Stimulated activated naive CD8-positive, alpha-beta T cell treated with anti-CD3 and anti-CD28 coated beads, Interleukin-15, Interleukin-2, amounts not matched to agents 100 ng/mL and 50 ng/mL, for 24 hours (primary cell): Measurements from ENCODE around the gene SMC6.

Source experiments
- H3K27ac Mint-ChIP-seq: one replicate; pipeline ENCODE4 v1.8.0; 2021; ENCODE audit warnings: mild to moderate bottlenecking, mixed read lengths
- H3K27me3 Mint-ChIP-seq: one replicate; pipeline ENCODE4 v1.8.0; 2021; ENCODE audit warnings: mixed read lengths
- H3K36me3 Mint-ChIP-seq: one replicate; pipeline ENCODE4 v1.8.0; 2021; ENCODE audit warnings: low read depth, mixed read lengths
- H3K4me1 Mint-ChIP-seq: one replicate; pipeline ENCODE4 v1.8.0; 2021; ENCODE audit warnings: low read depth, mixed read lengths
- H3K4me3 Mint-ChIP-seq: one replicate; pipeline ENCODE4 v1.8.0; 2021; ENCODE audit warnings: mild to moderate bottlenecking, mixed read lengths
- H3K9me3 Mint-ChIP-seq: one replicate; pipeline ENCODE4 v1.8.0; 2021; ENCODE audit warnings: mixed read lengths

Gene SMC6

GRCh38 chr2:17752892-17753802 lies 463 bp downstream of the SMC6 start:
- H3K4me3 Mint-ChIP-seq = peak overlapping the region; percentile 98
- no peaks in the 10 kb centered on the region for H3K27me3 Mint-ChIP-seq
- no peaks in the 10 kb centered on the region for H3K9me3 Mint-ChIP-seq
- H3K4me1 Mint-ChIP-seq = peaks cover 39% of the 10 kb centered on the region
- peak overlapping the region; percentile 74 for H3K27ac Mint-ChIP-seq
- H3K36me3 Mint-ChIP-seq = peaks cover 7% of the 10 kb centered on the region

- H3K4me3 Mint-ChIP-seq = peak overlapping the region; percentile 98
These were observed 1.4 kb downstream of the SMC6 start for GRCh38 chr2:17752246-17752645.

GRCh38 chr2:17749753-17750438 lies 3.7 kb downstream of the SMC6 start:
- peaks cover 29% of the 10 kb centered on the region for H3K4me1 Mint-ChIP-seq
- H3K27me3 Mint-ChIP-seq = no peaks in the 10 kb centered on the region
- no peaks in the 10 kb centered on the region for H3K9me3 Mint-ChIP-seq
- H3K36me3 Mint-ChIP-seq = peaks cover 15% of the 10 kb centered on the region
- peak overlapping the region; percentile 1 for H3K4me3 Mint-ChIP-seq
- H3K27ac Mint-ChIP-seq = peak overlapping the region; percentile 12

More at GRCh38 chr2:17752246-17752645, 1.4 kb downstream of the SMC6 start:
- peaks cover 43% of the 10 kb centered on the region for H3K4me1 Mint-ChIP-seq
- peaks cover 7% of the 10 kb centered on the region for H3K36me3 Mint-ChIP-seq
- no peaks in the 10 kb centered on the region for H3K27me3 Mint-ChIP-seq
- no peaks in the 10 kb centered on the region for H3K9me3 Mint-ChIP-seq
- no peak overlapping the region for H3K27ac Mint-ChIP-seq

GRCh38 chr2:17748745-17749144 lies 4.9 kb downstream of the SMC6 start:
- Mint-ChIP-seq H3K27ac (no peak overlapping the region), H3K9me3 (no peaks in the 10 kb centered on the region), H3K36me3 (peaks cover 26% of the 10 kb centered on the region), H3K27me3 (no peaks in the 10 kb centered on the region), H3K4me3 (no peak overlapping the region), H3K4me1 (peaks cover 26% of the 10 kb centered on the region)

GRCh38 chr2:17747684-17748452 lies 5.7 kb downstream of the SMC6 start:
- H3K27ac Mint-ChIP-seq = no peak overlapping the region
- H3K4me1 Mint-ChIP-seq = peaks cover 25% of the 10 kb centered on the region
- no peaks in the 10 kb centered on the region for H3K9me3 Mint-ChIP-seq
- no peak overlapping the region for H3K4me3 Mint-ChIP-seq
- no peaks in the 10 kb centered on the region for H3K27me3 Mint-ChIP-seq
- peaks cover 34% of the 10 kb centered on the region for H3K36me3 Mint-ChIP-seq

GRCh38 chr2:17740203-17740602 lies 13.4 kb downstream of the SMC6 start:
- Mint-ChIP-seq H3K4me1 (no peaks in the 10 kb centered on the region), H3K9me3 (no peaks in the 10 kb centered on the region), H3K36me3 (peaks cover 81% of the 10 kb centered on the region), H3K27ac (no peak overlapping the region), H3K4me3 (no peak overlapping the region), H3K27me3 (no peaks in the 10 kb centered on the region)

GRCh38 chr2:17736989-17737388 lies 16.6 kb downstream of the SMC6 start:
- Mint-ChIP-seq H3K4me3 (no peak overlapping the region), H3K9me3 (no peaks in the 10 kb centered on the region), H3K27me3 (no peaks in the 10 kb centered on the region), H3K4me1 (no peaks in the 10 kb centered on the region), H3K27ac (no peak overlapping the region), H3K36me3 (peaks cover 66% of the 10 kb centered on the region)

GRCh38 chr2:17735864-17736263 lies 17.7 kb downstream of the SMC6 start:
- Mint-ChIP-seq H3K4me3 (no peak overlapping the region), H3K27ac (no peak overlapping the region), H3K27me3 (no peaks in the 10 kb centered on the region), H3K36me3 (peaks cover 70% of the 10 kb centered on the region), H3K4me1 (no peaks in the 10 kb centered on the region), H3K9me3 (no peaks in the 10 kb centered on the region)

GRCh38 chr2:17733599-17733998 lies 20.0 kb downstream of the SMC6 start:
- Mint-ChIP-seq H3K9me3 (no peaks in the 10 kb centered on the region), H3K27ac (no peak overlapping the region), H3K4me1 (no peaks in the 10 kb centered on the region), H3K4me3 (no peak overlapping the region), H3K36me3 (peaks cover 59% of the 10 kb centered on the region), H3K27me3 (no peaks in the 10 kb centered on the region)

GRCh38 chr2:17729880-17730279 lies 23.7 kb downstream of the SMC6 start:
- H3K4me3 Mint-ChIP-seq = no peak overlapping the region
- no peaks in the 10 kb centered on the region for H3K9me3 Mint-ChIP-seq
- peaks cover 46% of the 10 kb centered on the region for H3K36me3 Mint-ChIP-seq
- no peaks in the 10 kb centered on the region for H3K27me3 Mint-ChIP-seq
- no peaks in the 10 kb centered on the region for H3K4me1 Mint-ChIP-seq
- no peak overlapping the region for H3K27ac Mint-ChIP-seq

- H3K4me3 Mint-ChIP-seq = no peak overlapping the region
- H3K9me3 Mint-ChIP-seq = no peaks in the 10 kb centered on the region
- peaks cover 41% of the 10 kb centered on the region for H3K36me3 Mint-ChIP-seq
- no peak overlapping the region for H3K27ac Mint-ChIP-seq
- H3K4me1 Mint-ChIP-seq = no peaks in the 10 kb centered on the region
- no peaks in the 10 kb centered on the region for H3K27me3 Mint-ChIP-seq
These were observed 25.4 kb downstream of the SMC6 start for GRCh38 chr2:17728210-17728609.

GRCh38 chr2:17719562-17720371 lies 33.8 kb downstream of the SMC6 start:
- Mint-ChIP-seq H3K4me1 (no peaks in the 10 kb centered on the region), H3K4me3 (no peak overlapping the region), H3K27me3 (no peaks in the 10 kb centered on the region), H3K36me3 (peaks cover 46% of the 10 kb centered on the region), H3K9me3 (no peaks in the 10 kb centered on the region), H3K27ac (no peak overlapping the region)

- Mint-ChIP-seq H3K9me3 (no peaks in the 10 kb centered on the region), H3K27ac (no peak overlapping the region), H3K4me3 (no peak overlapping the region), H3K4me1 (no peaks in the 10 kb centered on the region), H3K36me3 (peaks cover 55% of the 10 kb centered on the region), H3K27me3 (no peaks in the 10 kb centered on the region)
These were observed 34.9 kb downstream of the SMC6 start for GRCh38 chr2:17718689-17719088.

- no peaks in the 10 kb centered on the region for H3K9me3 Mint-ChIP-seq
- peaks cover 65% of the 10 kb centered on the region for H3K36me3 Mint-ChIP-seq
- no peak overlapping the region for H3K4me3 Mint-ChIP-seq
- H3K4me1 Mint-ChIP-seq = no peaks in the 10 kb centered on the region
- H3K27ac Mint-ChIP-seq = no peak overlapping the region
- no peaks in the 10 kb centered on the region for H3K27me3 Mint-ChIP-seq
These were observed 35.9 kb downstream of the SMC6 start for GRCh38 chr2:17717666-17718065.
